Hepatocyte (in vitro differentiated cells): ENCODE data around the gene HIPK3. TPM values are rescaled to one million over a fixed set of nuclear protein-coding genes. Genes with fewer than 3 reads are reported as not detected.
A peak's percentile ranks its signal among the peaks of the same experiment; 100 is the strongest.

Experiments
- DNase-seq: peaks from one replicate; pipeline ENCODE4 v3.0.0-alpha.2; 2016; ENCODE audit warnings: low spot score
- H2AFZ ChIP-seq: fragments of 200-600 bp; sonication (generic); 2 replicates; pipeline ENCODE4 v1.6.0; 2016; ENCODE audit warnings: antibody characterized with exemption, mild to moderate bottlenecking
- H3K27ac ChIP-seq: fragments of 200-600 bp; sonication (generic); 2 replicates; pipeline ENCODE4 v1.5.1; 2016; ENCODE audit warnings: mild to moderate bottlenecking
- H3K27me3 ChIP-seq: fragments of 200-600 bp; sonication (generic); 2 replicates; pipeline ENCODE4 v1.6.1; 2016
- H3K36me3 ChIP-seq: fragments of 200-600 bp; sonication (generic); replicated peaks from 2 replicates; pipeline ENCODE4 v1.5.1; 2016; ENCODE audit warnings: low read depth; ENCODE audit not compliant: insufficient read depth
- H3K4me1 ChIP-seq: fragments of 200-600 bp; sonication (generic); 2 replicates; pipeline ENCODE4 v1.5.1; 2016; ENCODE audit warnings: mild to moderate bottlenecking, moderate library complexity; ENCODE audit not compliant: insufficient read depth
- H3K4me2 ChIP-seq: fragments of 200-600 bp; sonication (generic); 2 replicates; pipeline ENCODE4 v1.6.0; 2016
- H3K4me3 ChIP-seq: fragments of 200-600 bp; sonication (generic); 2 replicates; pipeline ENCODE4 v1.5.1; 2016; ENCODE audit warnings: mild to moderate bottlenecking
- H3K79me2 ChIP-seq: fragments of 200-600 bp; sonication (generic); 2 replicates; pipeline ENCODE4 v1.6.0; 2017; ENCODE audit warnings: mild to moderate bottlenecking
- H3K9me2 ChIP-seq: fragments of 200-600 bp; sonication (generic); replicated peaks from 2 replicates; pipeline ENCODE4 v1.6.0; 2017; ENCODE audit warnings: mild to moderate bottlenecking; ENCODE audit not compliant: insufficient read depth
- H3K9me3 ChIP-seq: fragments of 200-600 bp; sonication (generic); 2 replicates; pipeline ENCODE4 v1.5.1; 2016; ENCODE audit warnings: low read depth, mild to moderate bottlenecking
- H4K20me1 ChIP-seq: fragments of 200-600 bp; sonication (generic); 2 replicates; pipeline ENCODE4 v1.6.0; 2016; ENCODE audit warnings: mild to moderate bottlenecking; ENCODE audit not compliant: insufficient read depth, poor library complexity, severe bottlenecking
- EZH2 ChIP-seq: fragments of 200-600 bp; sonication (generic); IDR thresholded peaks from 2 replicates; pipeline ENCODE4 v1.6.1; 2016; ENCODE audit warnings: antibody characterized with exemption, mild to moderate bottlenecking, borderline replicate concordance
- EZH2phosphoT487 ChIP-seq: fragments of 200-600 bp; sonication (generic); IDR thresholded peaks from one replicate; pipeline ENCODE4 v1.6.1; 2018; ENCODE audit warnings: antibody characterized with exemption, mild to moderate bottlenecking, low read depth, moderate library complexity; ENCODE audit not compliant: unreplicated experiment, severe bottlenecking
- WGBS: methylation state at CpG from one replicate; pipeline ENCODE4 v1.1.6; 2016; ENCODE audit warnings: low lambda C conversion rate; ENCODE audit errors: missing lambda C conversion rate; 5-methylcytosine and 5-hydroxymethylcytosine counted together
- polyA plus RNA-seq: library from polyadenylated mRNA; unstranded; fragments of >200 nt; fragmentation: Nextera tagmentation; extraction: Ambion mirVana; gene quantifications from 2 replicates; pipeline ENCODE4 v1.2.1, GENCODE V29; 2016
- total RNA-seq: library from RNA; depleted of rRNA; stranded (reverse); fragments of >200 nt; gene quantifications from 2 replicates; pipeline ENCODE4 v1.2.3, GENCODE V29; 2014
- TF ChIP-seq, protein P1 (sequence below): fragments of 200-600 bp; sonication (generic); IDR thresholded peaks from 2 replicates; pipeline ENCODE4 v1.5.1; 2016; ENCODE audit warnings: antibody characterized with exemption, mild to moderate bottlenecking; ENCODE audit not compliant: poor library complexity

The HIPK3 gene
- total and polyA plus RNA-seq, 2 experiments from 2014 or later = 25.0 to 123 TPM

DNA sequence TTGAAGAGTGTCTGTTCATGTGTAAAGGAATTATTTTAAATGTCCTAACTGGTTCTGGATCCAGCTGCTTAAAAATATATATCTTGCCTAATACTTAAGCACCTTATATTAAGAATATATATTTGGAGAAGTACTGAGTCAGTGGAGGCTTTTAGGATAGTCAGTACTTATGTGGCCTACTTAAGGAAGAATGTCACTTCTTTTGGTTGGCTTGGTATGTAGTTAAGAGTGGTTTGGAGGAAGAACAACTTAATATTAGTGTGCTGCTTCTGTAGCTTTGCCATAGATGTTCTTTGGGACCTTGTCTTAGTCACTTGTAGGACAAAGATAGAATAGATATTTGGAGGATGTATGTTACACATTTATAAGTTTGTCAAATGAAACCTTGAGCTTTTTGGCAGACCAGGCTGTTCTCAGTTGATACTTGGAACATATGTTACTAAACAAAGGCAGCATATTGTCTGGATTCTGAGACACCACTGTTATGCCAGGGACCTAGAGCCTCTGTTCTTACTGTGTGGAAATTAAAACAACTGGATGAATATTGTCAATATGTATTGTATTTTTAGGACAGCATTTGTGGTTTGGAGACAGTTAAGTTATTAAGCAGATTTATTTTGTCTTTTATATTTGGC, 4.9 kb downstream of the HIPK3 start:
- H3K4me1 ChIP-seq = peaks cover 15% of the 10 kb centered on the region
- peak overlapping the region; percentile 73 for H3K4me2 ChIP-seq
- no peaks in the 10 kb centered on the region for H3K9me2 ChIP-seq
- H3K4me3 ChIP-seq = no peak overlapping the region
- peaks cover 81% of the 10 kb centered on the region for H4K20me1 ChIP-seq
- no peaks in the 10 kb centered on the region for H3K27me3 ChIP-seq
- TF ChIP-seq EZH2 = no peak
- peak overlapping the region; percentile 4 for H3K27ac ChIP-seq
- H2AFZ ChIP-seq = no peak overlapping the region
- H3K79me2 ChIP-seq = peaks cover 90% of the 10 kb centered on the region
- DNase-seq = no peak
- H3K36me3 ChIP-seq = no peaks in the 10 kb centered on the region
- no peaks in the 10 kb centered on the region for H3K9me3 ChIP-seq

DNA sequence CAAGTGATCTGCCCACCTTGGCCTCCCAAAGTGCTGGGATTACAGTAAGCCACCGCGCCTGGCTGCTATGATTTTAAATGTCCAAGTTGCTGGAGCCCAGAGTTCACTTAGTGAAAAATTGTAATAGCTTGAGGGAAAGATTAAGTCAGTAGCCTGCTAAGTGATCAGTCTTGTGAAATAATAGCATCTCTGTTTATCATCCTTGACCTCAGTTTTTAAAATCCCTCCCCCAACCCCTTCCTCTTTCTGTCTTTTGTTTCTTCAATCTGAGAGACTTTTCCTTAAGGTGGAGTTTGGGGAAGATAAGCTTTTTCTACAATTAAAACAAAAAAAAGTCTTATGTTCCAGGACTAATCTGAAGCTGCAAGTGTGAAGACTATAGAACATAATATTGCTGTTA, 6.4 kb downstream of the HIPK3 start:
- H2AFZ ChIP-seq = no peak overlapping the region
- H4K20me1 ChIP-seq = peaks cover 95% of the 10 kb centered on the region
- 60% methylated on average over 2 of the region's 2 CpGs for WGBS
- no peaks in the 10 kb centered on the region for H3K27me3 ChIP-seq
- no peak for DNase-seq
- H3K4me2 ChIP-seq = peak overlapping the region; percentile 73
- H3K4me1 ChIP-seq = peaks cover 15% of the 10 kb centered on the region
- TF ChIP-seq EZH2phosphoT487 = no peak
- TF ChIP-seq EZH2 = no peak
- TF ChIP-seq, protein P1, sequence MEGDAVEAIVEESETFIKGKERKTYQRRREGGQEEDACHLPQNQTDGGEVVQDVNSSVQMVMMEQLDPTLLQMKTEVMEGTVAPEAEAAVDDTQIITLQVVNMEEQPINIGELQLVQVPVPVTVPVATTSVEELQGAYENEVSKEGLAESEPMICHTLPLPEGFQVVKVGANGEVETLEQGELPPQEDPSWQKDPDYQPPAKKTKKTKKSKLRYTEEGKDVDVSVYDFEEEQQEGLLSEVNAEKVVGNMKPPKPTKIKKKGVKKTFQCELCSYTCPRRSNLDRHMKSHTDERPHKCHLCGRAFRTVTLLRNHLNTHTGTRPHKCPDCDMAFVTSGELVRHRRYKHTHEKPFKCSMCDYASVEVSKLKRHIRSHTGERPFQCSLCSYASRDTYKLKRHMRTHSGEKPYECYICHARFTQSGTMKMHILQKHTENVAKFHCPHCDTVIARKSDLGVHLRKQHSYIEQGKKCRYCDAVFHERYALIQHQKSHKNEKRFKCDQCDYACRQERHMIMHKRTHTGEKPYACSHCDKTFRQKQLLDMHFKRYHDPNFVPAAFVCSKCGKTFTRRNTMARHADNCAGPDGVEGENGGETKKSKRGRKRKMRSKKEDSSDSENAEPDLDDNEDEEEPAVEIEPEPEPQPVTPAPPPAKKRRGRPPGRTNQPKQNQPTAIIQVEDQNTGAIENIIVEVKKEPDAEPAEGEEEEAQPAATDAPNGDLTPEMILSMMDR = no peak
- peaks cover 99% of the 10 kb centered on the region for H3K79me2 ChIP-seq
- no peaks in the 10 kb centered on the region for H3K9me3 ChIP-seq
- no peak overlapping the region for H3K4me3 ChIP-seq
- H3K27ac ChIP-seq = no peak overlapping the region
- no peaks in the 10 kb centered on the region for H3K9me2 ChIP-seq
- no peaks in the 10 kb centered on the region for H3K36me3 ChIP-seq

DNA sequence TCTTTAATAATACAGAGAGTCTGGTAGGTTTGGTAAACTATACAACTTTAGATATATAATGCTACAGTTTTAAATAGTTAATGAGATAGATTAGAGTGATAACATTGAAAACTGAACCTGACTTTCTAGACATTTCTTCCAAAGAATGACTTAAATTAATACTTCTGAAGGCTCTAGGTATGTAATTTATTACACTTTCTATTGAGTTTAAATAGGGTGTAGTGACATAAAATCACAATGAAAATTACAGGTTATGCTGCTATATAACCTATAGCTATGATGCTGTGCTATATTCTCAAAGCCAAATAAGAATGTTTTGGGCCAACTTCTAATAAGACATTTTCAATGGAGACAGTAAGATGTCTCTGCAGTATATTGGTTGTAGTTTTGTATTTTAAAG, 7.7 kb downstream of the HIPK3 start:
- no peak for DNase-seq
- H4K20me1 ChIP-seq = peaks cover 99% of the 10 kb centered on the region
- H3K79me2 ChIP-seq = peaks cover 100% of the 10 kb centered on the region
- no peaks in the 10 kb centered on the region for H3K27me3 ChIP-seq
- no peak overlapping the region for H3K4me3 ChIP-seq
- H3K4me1 ChIP-seq = peaks cover 15% of the 10 kb centered on the region
- H3K36me3 ChIP-seq = no peaks in the 10 kb centered on the region
- no peaks in the 10 kb centered on the region for H3K9me3 ChIP-seq
- no peak for TF ChIP-seq EZH2phosphoT487
- TF ChIP-seq, protein P1 = no peak
- no peaks in the 10 kb centered on the region for H3K9me2 ChIP-seq
- H3K4me2 ChIP-seq = no peak overlapping the region
- H2AFZ ChIP-seq = no peak overlapping the region
- H3K27ac ChIP-seq = no peak overlapping the region

DNA sequence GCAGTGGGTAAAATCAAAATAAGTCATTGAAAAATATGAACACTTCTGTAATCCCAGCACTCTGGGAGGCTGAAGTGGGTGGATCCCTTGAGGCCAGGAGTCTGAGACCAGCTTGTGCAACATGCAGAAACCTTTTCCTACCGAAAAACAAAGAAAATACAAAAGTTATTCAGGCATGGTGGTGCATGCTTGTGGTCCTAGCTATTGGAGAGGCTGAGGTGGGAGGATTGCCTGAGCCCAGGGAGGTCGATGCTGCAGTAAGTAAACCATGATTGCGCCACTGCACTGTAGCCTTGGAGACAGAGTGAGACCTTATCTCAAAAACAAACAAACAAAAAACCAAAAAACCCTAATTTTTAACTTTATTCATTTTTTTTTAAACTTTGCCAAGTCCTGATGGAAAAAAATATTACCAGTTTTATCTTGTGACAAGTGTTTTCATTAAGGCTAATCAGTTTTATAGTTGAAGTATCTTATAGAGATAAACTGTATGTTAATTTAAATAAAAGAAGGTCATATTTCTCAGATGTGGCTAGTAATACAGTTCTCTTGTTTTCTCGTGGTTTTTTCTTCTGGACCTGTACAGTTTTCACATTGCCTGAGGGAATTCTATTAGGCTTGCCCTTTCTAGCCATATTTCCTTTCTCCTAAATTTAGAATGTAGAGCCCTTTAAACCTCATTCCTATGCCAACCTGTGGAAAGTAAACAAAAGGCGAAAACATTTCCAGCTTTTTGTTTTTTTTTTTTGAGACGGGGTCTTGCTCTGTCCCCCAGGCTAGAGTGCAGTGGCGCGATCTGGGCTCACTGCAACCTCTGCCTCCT, 9.4 kb downstream of the HIPK3 start:
- no peak overlapping the region for H2AFZ ChIP-seq
- WGBS = 72% methylated on average over 8 of the region's 8 CpGs
- H3K9me3 ChIP-seq = no peaks in the 10 kb centered on the region
- H3K9me2 ChIP-seq = no peaks in the 10 kb centered on the region
- no peak overlapping the region for H3K27ac ChIP-seq
- TF ChIP-seq, protein P1 = no peak
- TF ChIP-seq EZH2 = no peak
- TF ChIP-seq EZH2phosphoT487 = no peak
- H3K4me2 ChIP-seq = no peak overlapping the region
- peaks cover 99% of the 10 kb centered on the region for H4K20me1 ChIP-seq
- H3K4me3 ChIP-seq = no peak overlapping the region
- peaks cover 100% of the 10 kb centered on the region for H3K79me2 ChIP-seq
- peaks cover 15% of the 10 kb centered on the region for H3K4me1 ChIP-seq
- peak; percentile 21 for DNase-seq
- H3K36me3 ChIP-seq = no peaks in the 10 kb centered on the region
- no peaks in the 10 kb centered on the region for H3K27me3 ChIP-seq
